ENCODE measurements around the gene CUX1.

GRCh38 chr7:101935521-101936141 lies 118.2 kb downstream of the CUX1 start:
- no peak for TF ChIP-seq FOXM1 (IDR thresholded peaks at IDR 0.05; ENCODE audit: borderline replicate concordance, low read depth)
- no peak for TF ChIP-seq EGR1 (IDR thresholded peaks at IDR 0.05)
- no peak for TF ChIP-seq EP300 (IDR thresholded peaks at IDR 0.05; ENCODE audit: borderline replicate concordance)
- TF ChIP-seq TAF1 (IDR thresholded peaks at IDR 0.05; ENCODE audit: low read depth), result no peak
